Stimulated activated naive B cell treated with anti-CD40 and anti-IgM and Interleukin-4, amounts not matched to agents 10 μg/mL and 1 μg/mL and 100 μg/mL, for 72 hours (primary cell): ENCODE data around the gene FOLR2.
"Not testable (repeated sequence)": the region's sequence is repeated elsewhere in the genome, so short reads cannot be mapped to it uniquely, and the experiment has no call there.

Experiments used
- ATAC-seq, 2 donors: fragments of 150-1000 bp; cut with Tn5 transposase; replicated peaks; 2 replicates each; pipeline ENCODE4 v1.10.0; 2021; ENCODE audit warnings: moderate library complexity in 1 of 2
- DNase-seq: peaks from one replicate; pipeline ENCODE4 v3.0.0; 2021
- H3K27ac Mint-ChIP-seq: one replicate; pipeline ENCODE4 v1.8.0; 2022; ENCODE audit warnings: mild to moderate bottlenecking, mixed read lengths
- H3K27me3 Mint-ChIP-seq, 2 donors: one replicate each; pipeline ENCODE4 v1.8.0; 2022; ENCODE audit warnings: mixed read lengths in 2 of 2
- H3K36me3 Mint-ChIP-seq, 2 donors: one replicate each; pipeline ENCODE4 v1.8.0; 2022; ENCODE audit warnings: mixed read lengths in 2 of 2, mild to moderate bottlenecking in 1 of 2
- H3K4me1 Mint-ChIP-seq, 2 donors: one replicate each; pipeline ENCODE4 v1.8.0; 2022; ENCODE audit warnings: mixed read lengths in 2 of 2, mild to moderate bottlenecking in 1 of 2
- H3K4me3 Mint-ChIP-seq, 2 donors: one replicate each; pipeline ENCODE4 v1.8.0; 2022; ENCODE audit warnings: mild to moderate bottlenecking in 2 of 2, mixed read lengths in 2 of 2, moderate library complexity in 1 of 2
- H3K9me3 Mint-ChIP-seq, 2 donors: one replicate each; pipeline ENCODE4 v1.8.0; 2022; ENCODE audit warnings: mixed read lengths in 2 of 2, mild to moderate bottlenecking in 1 of 2

Gene FOLR2

GRCh38 chr11:72216638-72217037, at the start of gene FOLR2:
Gene FOLR2, plus strand, starts transcription at chr11:72216794. Its CDS starts 1,791 bp downstream, at chr11:72218585.
- Mint-ChIP-seq H3K27me3 (peaks cover 0 to 4% of the 10 kb centered on the region in 2 donors), H3K4me1 (peaks cover 23 to 41% of the 10 kb centered on the region in 2 donors), H3K9me3 (no peaks in the 10 kb centered on the region), H3K36me3 (no peaks in the 10 kb centered on the region), H3K27ac (peak within 1 kb of the TSS; percentile 7), H3K4me3 (no peak within 1 kb of the TSS)
- no peak for DNase-seq
- no peak for ATAC-seq

GRCh38 chr11:72169046-72169555, 47.5 kb upstream of the FOLR2 start:
- not testable (repeated sequence) for H3K36me3 Mint-ChIP-seq, DNase-seq, H3K27ac Mint-ChIP-seq, ATAC-seq, H3K4me1 Mint-ChIP-seq, H3K4me3 Mint-ChIP-seq, H3K9me3 Mint-ChIP-seq
- H3K27me3 Mint-ChIP-seq = peaks cover 8 to 25% of the 10 kb centered on the region in 2 donors

DNA sequence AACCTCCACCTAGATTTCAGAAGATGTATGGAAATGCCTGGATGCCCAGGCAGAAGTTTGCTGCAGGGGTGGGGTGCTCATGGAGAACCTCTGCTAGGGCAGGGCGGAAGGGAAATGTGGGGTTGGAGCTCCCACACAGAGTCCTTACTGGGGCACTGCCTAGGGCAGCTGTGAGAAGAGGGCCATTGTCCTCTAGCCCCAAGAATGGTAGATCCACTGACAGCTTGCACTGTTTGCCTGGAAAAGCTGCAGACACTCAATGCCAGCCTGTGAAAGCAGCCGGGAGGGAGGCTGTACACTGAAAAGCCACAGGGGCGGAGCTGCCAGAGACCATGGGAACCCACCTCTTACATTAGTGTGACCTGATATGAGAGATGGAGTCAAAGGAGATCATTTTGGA, 46.8 kb upstream of the FOLR2 start:
- not testable (repeated sequence) for H3K4me3 Mint-ChIP-seq, DNase-seq, H3K9me3 Mint-ChIP-seq, H3K4me1 Mint-ChIP-seq, ATAC-seq, H3K27ac Mint-ChIP-seq, H3K36me3 Mint-ChIP-seq
- peaks cover 8 to 25% of the 10 kb centered on the region in 2 donors for H3K27me3 Mint-ChIP-seq

GRCh38 chr11:72172043-72172442, 44.6 kb upstream of the FOLR2 start:
- not testable (repeated sequence) for H3K9me3 Mint-ChIP-seq, H3K4me3 Mint-ChIP-seq, H3K27ac Mint-ChIP-seq, DNase-seq, H3K4me1 Mint-ChIP-seq, ATAC-seq, H3K36me3 Mint-ChIP-seq
- peaks cover 8 to 19% of the 10 kb centered on the region in 2 donors for H3K27me3 Mint-ChIP-seq

DNA sequence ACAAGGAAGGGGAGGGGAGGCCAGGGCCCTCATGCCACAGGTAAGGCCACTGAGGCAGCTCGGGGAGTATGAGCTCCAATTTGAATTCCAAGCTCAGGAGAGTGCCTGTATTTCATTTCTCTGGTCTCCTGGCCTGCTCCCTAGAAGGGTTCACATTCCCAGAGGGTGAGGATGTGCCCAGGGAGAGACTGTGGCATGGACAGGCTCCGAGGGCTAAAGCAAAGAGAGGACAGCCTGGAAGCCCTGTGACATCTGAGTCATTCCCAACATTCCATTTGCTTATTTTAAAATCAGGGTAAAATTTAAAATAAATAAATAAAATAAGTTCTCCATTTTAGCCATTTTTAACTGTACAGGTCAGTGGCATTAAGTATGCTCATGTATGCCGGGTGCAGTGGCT, 43.3 kb upstream of the FOLR2 start:
- Mint-ChIP-seq H3K4me3 (no peak overlapping the region), H3K27me3 (peaks cover 15 to 23% of the 10 kb centered on the region in 2 donors), H3K27ac (no peak overlapping the region), H3K36me3 (no peaks in the 10 kb centered on the region), H3K9me3 (no peaks in the 10 kb centered on the region), H3K4me1 (no peaks in the 10 kb centered on the region)
- ATAC-seq = no peak
- no peak for DNase-seq

DNA sequence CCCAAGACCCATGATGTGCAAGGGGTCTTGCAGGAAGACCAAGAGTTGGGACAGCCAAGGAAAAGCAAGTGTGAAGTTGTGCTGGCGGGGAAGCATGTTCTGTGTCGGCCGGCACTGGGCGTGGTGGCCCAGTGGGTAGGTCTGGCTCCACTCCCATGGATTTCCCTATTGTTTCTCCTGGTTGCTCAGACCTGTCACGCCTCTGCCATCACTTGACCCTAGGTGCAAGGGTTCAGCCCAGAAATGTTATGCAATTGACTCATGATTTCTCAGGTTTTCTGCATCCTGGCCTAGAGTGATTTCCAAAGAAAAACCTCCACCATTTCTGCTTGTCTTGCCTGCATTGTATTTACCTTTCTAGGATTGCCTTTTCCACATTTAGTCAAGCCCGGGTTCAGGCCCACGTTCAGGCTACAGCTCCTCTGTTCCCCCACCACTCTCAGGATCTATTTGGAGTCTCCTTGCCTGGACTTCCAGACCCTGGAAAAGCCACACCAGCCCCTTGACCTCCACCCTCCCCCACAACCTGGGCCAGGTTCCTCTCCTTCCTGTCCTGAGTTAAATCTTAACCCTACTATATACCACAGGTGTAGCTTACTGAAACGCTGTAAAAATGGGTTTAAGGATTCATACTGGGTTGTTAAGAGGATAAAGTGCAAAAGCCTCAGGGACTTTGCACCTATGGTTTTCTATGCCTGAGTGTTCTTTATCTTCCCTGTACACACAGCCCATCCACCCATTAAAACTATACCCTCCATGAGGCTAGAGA, 42.1 kb upstream of the FOLR2 start:
- H3K27me3 Mint-ChIP-seq = peaks cover 15 to 17% of the 10 kb centered on the region in 2 donors
- H3K27ac Mint-ChIP-seq = no peak overlapping the region
- H3K9me3 Mint-ChIP-seq = no peaks in the 10 kb centered on the region
- ATAC-seq (no peak), DNase-seq (no peak)
- H3K36me3 Mint-ChIP-seq = no peaks in the 10 kb centered on the region
- no peak overlapping the region for H3K4me3 Mint-ChIP-seq
- no peaks in the 10 kb centered on the region for H3K4me1 Mint-ChIP-seq

- ATAC-seq (no peak), DNase-seq (no peak)
- H3K36me3 Mint-ChIP-seq = no peaks in the 10 kb centered on the region
- no peak overlapping the region for H3K27ac Mint-ChIP-seq
- no peaks in the 10 kb centered on the region for H3K9me3 Mint-ChIP-seq
- H3K27me3 Mint-ChIP-seq = peaks cover 19 to 20% of the 10 kb centered on the region in 2 donors
- H3K4me3 Mint-ChIP-seq = no peak overlapping the region
- no peaks in the 10 kb centered on the region for H3K4me1 Mint-ChIP-seq
These were observed 38.9 kb upstream of the FOLR2 start for GRCh38 chr11:72177656-72178055.

DNA sequence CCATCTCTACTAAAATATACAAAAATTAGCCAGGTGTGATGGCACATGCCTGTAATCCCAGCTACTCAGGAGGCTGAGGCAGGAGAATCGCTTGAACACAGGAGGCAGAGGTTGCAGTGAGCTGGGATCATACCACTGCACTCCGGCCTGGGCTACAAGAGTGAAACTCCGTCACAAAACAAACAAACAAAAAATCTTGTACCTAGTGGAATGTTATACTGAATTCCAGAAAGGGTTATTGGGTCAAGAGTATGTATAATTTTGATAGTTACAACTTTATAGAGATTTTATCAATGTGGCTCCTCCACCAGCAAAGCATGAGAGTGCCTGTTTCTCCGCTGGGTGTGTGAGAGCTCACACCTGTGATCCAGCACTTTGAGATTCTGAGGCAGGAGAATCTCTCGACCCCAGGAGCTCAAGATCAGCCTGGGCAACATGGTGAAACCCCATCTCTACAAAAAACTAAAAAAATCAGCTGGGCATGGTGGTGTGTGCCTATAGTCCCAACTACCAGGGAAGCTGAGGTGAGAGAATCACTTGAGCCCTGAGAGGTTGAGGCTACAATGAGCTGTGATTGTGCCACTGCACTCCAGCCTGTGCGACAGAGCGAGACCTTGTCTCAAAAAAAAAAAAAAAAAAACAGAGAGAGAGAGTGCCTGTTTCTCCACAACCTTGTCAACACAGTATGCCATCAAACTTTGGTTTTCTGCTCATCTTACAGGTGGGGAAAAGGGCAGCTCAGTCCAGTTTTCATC, 37.4 kb upstream of the FOLR2 start:
- DNase-seq (no peak), ATAC-seq (no peak)
- Mint-ChIP-seq H3K36me3 (no peaks in the 10 kb centered on the region), H3K4me3 (no peak overlapping the region), H3K9me3 (no peaks in the 10 kb centered on the region), H3K4me1 (peaks cover 5 to 7% of the 10 kb centered on the region in 2 donors), H3K27me3 (peaks cover 20 to 26% of the 10 kb centered on the region in 2 donors), H3K27ac (no peak overlapping the region)

DNA sequence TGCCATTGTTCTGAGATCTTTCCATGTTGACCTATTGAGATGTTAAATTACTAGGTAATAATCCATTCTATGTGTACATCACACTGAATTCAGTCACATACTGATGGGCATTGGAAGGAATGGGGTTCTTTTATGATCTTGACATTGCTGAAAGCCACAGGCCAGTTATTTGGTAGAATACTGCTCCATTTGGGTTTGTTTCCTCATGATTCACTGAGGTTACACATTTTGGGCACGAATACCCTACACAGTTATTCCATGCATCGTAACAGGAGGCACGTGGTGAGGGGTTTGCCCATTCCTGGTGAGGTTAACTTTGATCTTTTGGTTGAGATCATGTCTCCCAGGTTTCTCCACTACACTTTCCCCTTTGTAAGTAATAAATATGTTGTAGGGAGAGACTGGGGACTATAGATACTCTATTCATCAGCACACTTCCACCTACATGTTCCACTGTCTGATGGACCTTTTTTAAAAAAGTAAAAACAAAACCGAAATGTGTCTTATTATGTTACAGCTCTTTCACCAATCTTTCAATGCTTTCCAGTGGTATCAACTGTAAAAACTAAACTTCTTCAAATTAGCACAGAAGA, 36.7 kb upstream of the FOLR2 start:
- Mint-ChIP-seq H3K4me1 (peaks cover 5 to 7% of the 10 kb centered on the region in 2 donors), H3K27me3 (peaks cover 20 to 26% of the 10 kb centered on the region in 2 donors), H3K9me3 (no peaks in the 10 kb centered on the region), H3K27ac (no peak overlapping the region), H3K4me3 (no peak overlapping the region), H3K36me3 (no peaks in the 10 kb centered on the region)
- DNase-seq (no peak), ATAC-seq (no peak)

- not testable (repeated sequence) for H3K27ac Mint-ChIP-seq, H3K4me3 Mint-ChIP-seq, DNase-seq, H3K36me3 Mint-ChIP-seq, H3K4me1 Mint-ChIP-seq, H3K9me3 Mint-ChIP-seq, ATAC-seq
- peaks cover 20 to 26% of the 10 kb centered on the region in 2 donors for H3K27me3 Mint-ChIP-seq
These were observed 35.6 kb upstream of the FOLR2 start for GRCh38 chr11:72180892-72181552.

- H3K27ac Mint-ChIP-seq, DNase-seq, H3K9me3 Mint-ChIP-seq, H3K4me1 Mint-ChIP-seq, ATAC-seq, H3K4me3 Mint-ChIP-seq, H3K36me3 Mint-ChIP-seq: not testable (repeated sequence)
- H3K27me3 Mint-ChIP-seq = peaks cover 20 to 26% of the 10 kb centered on the region in 2 donors
These were observed 35.0 kb upstream of the FOLR2 start for GRCh38 chr11:72181553-72181958.

GRCh38 chr11:72188267-72188666, 28.3 kb upstream of the FOLR2 start:
- H3K9me3 Mint-ChIP-seq = no peaks in the 10 kb centered on the region
- no peak overlapping the region for H3K4me3 Mint-ChIP-seq
- H3K27ac Mint-ChIP-seq = no peak overlapping the region
- DNase-seq = no peak
- H3K4me1 Mint-ChIP-seq = peaks cover 5% of the 10 kb centered on the region in 2 donors
- ATAC-seq = no peak
- H3K27me3 Mint-ChIP-seq = peaks cover 3 to 5% of the 10 kb centered on the region in 2 donors
- H3K36me3 Mint-ChIP-seq = no peaks in the 10 kb centered on the region

- DNase-seq = no peak
- Mint-ChIP-seq H3K27ac (no peak overlapping the region), H3K4me3 (no peak overlapping the region), H3K9me3 (no peaks in the 10 kb centered on the region), H3K36me3 (no peaks in the 10 kb centered on the region), H3K27me3 (no peaks in the 10 kb centered on the region), H3K4me1 (no peaks in the 10 kb centered on the region)
- ATAC-seq = no peak
These were observed 26.9 kb upstream of the FOLR2 start for GRCh38 chr11:72189455-72190250.
